Lung (tissue), 12 donors: ENCODE results near the gene ZFAND6. TPM values are rescaled to one million over a fixed set of nuclear protein-coding genes. Genes with fewer than 3 reads are reported as not detected.

Experiments used
- ATAC-seq: fragments of 200-7000 bp; cut with Tn5 transposase; one replicate; pipeline ENCODE4 v1.9.1; 2020; ENCODE audit warnings: moderate number of reproducible peaks; ENCODE audit not compliant: insufficient read depth, low FRiP score
- DNase-seq, 3 donors: peaks; one replicate each; pipeline ENCODE4 v3.0.0-alpha.2; 2013 to 2017
- H3K27ac ChIP-seq, 2 donors: one replicate each; pipeline ENCODE4 v1.5.1; 2013; ENCODE audit warnings: mild to moderate bottlenecking in 2 of 2, moderate library complexity in 2 of 2, control low read depth in 1 of 2, inconsistent platforms in 1 of 2, low read depth in 1 of 2, low read length in 1 of 2
- H3K27me3 ChIP-seq, 3 donors: one replicate each; pipeline ENCODE4 v1.5.1; 2013; ENCODE audit warnings: low read length in 2 of 3; ENCODE audit not compliant: control insufficient read depth in 3 of 3, insufficient read depth in 3 of 3
- H3K36me3 ChIP-seq, 4 donors: one replicate each; pipeline ENCODE4 v1.5.1; 2013; ENCODE audit warnings: low read length in 4 of 4, mild to moderate bottlenecking in 1 of 4, moderate library complexity in 1 of 4; ENCODE audit not compliant: control insufficient read depth in 4 of 4, insufficient read depth in 4 of 4
- H3K4me1 ChIP-seq, 5 donors: one replicate each; pipeline ENCODE4 v1.5.1; 2013; ENCODE audit warnings: low read length in 5 of 5, mild to moderate bottlenecking in 2 of 5, moderate library complexity in 1 of 5; ENCODE audit not compliant: control insufficient read depth in 5 of 5, insufficient read depth in 5 of 5
- H3K4me3 ChIP-seq: one replicate; pipeline ENCODE4 v1.5.1; 2013; ENCODE audit warnings: mild to moderate bottlenecking, control low read depth, moderate library complexity
- H3K9ac ChIP-seq, 2 donors: one replicate each; pipeline ENCODE4 v1.5.1; 2013; ENCODE audit warnings: low read length in 2 of 2, control low read depth in 1 of 2; ENCODE audit not compliant: insufficient read depth in 1 of 2
- H3K9me3 ChIP-seq, 4 donors: one replicate each; pipeline ENCODE4 v1.5.1; 2013; ENCODE audit warnings: low read length in 3 of 4, mild to moderate bottlenecking in 1 of 4, moderate library complexity in 1 of 4; ENCODE audit not compliant: control insufficient read depth in 4 of 4, insufficient read depth in 3 of 4
- CTCF ChIP-seq: IDR thresholded peaks from 2 replicates; pipeline ENCODE4 v1.5.1; 2012; ENCODE audit warnings: mild to moderate bottlenecking; ENCODE audit errors: control extremely low read depth, extremely low read depth
- WGBS, 2 donors: extraction: QIAGEN DNeasy Blood & Tissue Kit; methylation state at CpG; one replicate each; pipeline ENCODE4 v1.1.7; 2013; 5-methylcytosine and 5-hydroxymethylcytosine counted together
- polyA plus RNA-seq, 2 donors: library from polyadenylated mRNA; stranded (reverse); fragments of 200-250 nt; gene quantifications; one replicate each; pipeline ENCODE4 v1.2.1, GENCODE V29; 2013
- total RNA-seq, 2 donors: library from RNA; depleted of rRNA in 1 of 2; stranded (reverse); fragments of >200 nt in 1 of 2; gene quantifications; one replicate each; pipeline ENCODE4 v1.2.1, GENCODE V29; 2014 to 2021
- donor health status: control.
- donor health status: control.
- donor health status: Bipolar disorder and iron deficiency.
- donor health status: healthy.
- donor health status: DM: yes; HTN: yes; CAD: no.

ZFAND6 gene
- total and polyA plus RNA-seq, 4 donors = 49.6 to 160 (median 81.4) TPM

GRCh38 chr15:80076321-80077318 lies 17.1 kb downstream of the ZFAND6 start:
- 59 to 68% methylated on average over 8 of the region's 8 CpGs for WGBS, 2 donors
- Histone ChIP-seq H3K9ac (peak overlapping the region in 1 of 2 donors; percentile 20), H3K9me3 (no peaks in the 10 kb centered on the region), H3K27ac (no peak overlapping the region), H3K36me3 (no peaks in the 10 kb centered on the region), H3K4me3 (no peak overlapping the region), H3K27me3 (no peaks in the 10 kb centered on the region), H3K4me1 (peaks cover 0 to 25% (median 6%) of the 10 kb centered on the region in 5 donors)
- DNase-seq (peak in 1 of 3 donors; percentile 58), ATAC-seq (no peak)
- TF ChIP-seq CTCF = no peak

DNA sequence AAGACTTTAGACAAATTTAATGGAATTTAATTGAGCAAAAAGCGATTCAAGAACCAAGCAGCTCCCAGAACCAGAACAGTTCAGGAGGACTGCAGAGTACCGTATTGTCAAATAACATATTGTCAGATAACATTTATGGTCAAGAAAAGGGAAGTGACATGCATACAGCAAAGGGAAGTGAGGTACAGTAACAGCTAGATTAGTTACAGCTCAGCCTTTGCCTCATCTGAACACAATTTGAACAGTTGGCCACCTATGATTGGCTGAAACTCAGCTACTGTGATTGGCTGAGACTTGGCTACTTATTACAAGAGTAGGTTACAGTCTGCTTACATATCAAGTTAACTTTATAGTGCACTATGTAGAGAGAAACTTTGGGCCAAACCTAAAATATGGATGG lies 21.9 kb downstream of the ZFAND6 start:
- Histone ChIP-seq H3K4me3 (no peak overlapping the region), H3K27me3 (no peaks in the 10 kb centered on the region), H3K9ac (no peak overlapping the region), H3K9me3 (no peaks in the 10 kb centered on the region), H3K4me1 (peaks cover 0 to 4% (median 2%) of the 10 kb centered on the region in 5 donors), H3K36me3 (no peaks in the 10 kb centered on the region), H3K27ac (no peak overlapping the region)
- no peak for TF ChIP-seq CTCF
- DNase-seq (no peak), ATAC-seq (peak; percentile 34)
- WGBS, 2 donors = 40 to 79% methylated on average over 2 of the region's 2 CpGs

GRCh38 chr15:80087104-80087503 lies 27.6 kb downstream of the ZFAND6 start:
- ATAC-seq (no peak), DNase-seq (no peak)
- WGBS, 2 donors = 55 to 66% methylated on average over 5 of the region's 5 CpGs
- Histone ChIP-seq H3K36me3 (peaks cover 0 to 1% (median 0%) of the 10 kb centered on the region in 4 donors), H3K27me3 (no peaks in the 10 kb centered on the region), H3K9me3 (no peaks in the 10 kb centered on the region), H3K27ac (no peak overlapping the region), H3K4me3 (no peak overlapping the region), H3K4me1 (peaks cover 0 to 10% (median 0%) of the 10 kb centered on the region in 5 donors), H3K9ac (no peak overlapping the region)
- no peak for TF ChIP-seq CTCF
